ENCODE measurements around the gene DROSHA. TPM values are rescaled to one million over a fixed set of nuclear protein-coding genes. Genes with fewer than 3 reads are reported as not detected.

The DROSHA gene
- total RNA-seq, 1 experiment from 2014 or later: 162 TPM

- H3K27me3 ChIP-seq (ENCODE audit: insufficient read depth, low read depth): no peaks in the 10 kb centered on the region
- ChIA-PET CTCF (no interaction called here), POLR2A (ENCODE audit: unreplicated experiment) (no interaction called here)
- H3K9me3 ChIP-seq (ENCODE audit: insufficient read depth, low read depth): peaks cover 4% of the 10 kb centered on the region; the same call in 1 of the 2 replicates
- no peak overlapping the region for H2AFZ ChIP-seq
- H3K27ac ChIP-seq: no peak overlapping the region
- H3K36me3 ChIP-seq (ENCODE audit: low read depth): peaks cover 46% of the 10 kb centered on the region
- H3F3A ChIP-seq (ENCODE audit: insufficient read depth, low read depth): peaks cover 4% of the 10 kb centered on the region; the same call in 1 of the 2 replicates
- no peak for DNase-seq
- no peak overlapping the region for H3K4me3 ChIP-seq
- BruUV-seq (replicated peaks): no TSS peak
- H3K4me2 ChIP-seq: no peak overlapping the region
- H3K9me2 ChIP-seq (ENCODE audit: insufficient read depth): no peaks in the 10 kb centered on the region
- intact Hi-C loops (cut with micrococcal nuclease; ENCODE audit: unreplicated experiment): no loop called here
- H3K4me1 ChIP-seq (replicated peaks; ENCODE audit: insufficient read depth): no peaks in the 10 kb centered on the region
- H4K20me1 ChIP-seq (ENCODE audit: insufficient read depth): no peaks in the 10 kb centered on the region
- H3K79me2 ChIP-seq (ENCODE audit: low read depth): no peaks in the 10 kb centered on the region
- no peak for TF ChIP-seq CTCF (conservative IDR thresholded peaks at IDR 0.05)
- TF ChIP-seq EZH2 (IDR thresholded peaks at IDR 0.05; ENCODE audit: low read depth): no peak
Measured at GRCh38 chr5:31449962-31450361, 81.9 kb downstream of the DROSHA start.

- H3F3A ChIP-seq (ENCODE audit: insufficient read depth, low read depth): no peaks in the 10 kb centered on the region
- H3K27ac ChIP-seq: no peak overlapping the region
- no peak for DNase-seq
- POLR2A ChIA-PET (ENCODE audit: unreplicated experiment): no interaction called here
- intact Hi-C loops (cut with micrococcal nuclease; ENCODE audit: unreplicated experiment): no loop called here
- H3K4me2 ChIP-seq: no peak overlapping the region
- H4K20me1 ChIP-seq (ENCODE audit: insufficient read depth): no peaks in the 10 kb centered on the region
- H3K9me2 ChIP-seq (ENCODE audit: insufficient read depth): no peaks in the 10 kb centered on the region
- TF ChIP-seq CTCF (conservative IDR thresholded peaks at IDR 0.05) (no peak), EZH2 (IDR thresholded peaks at IDR 0.05; ENCODE audit: low read depth) (no peak)
- no TSS peak for BruUV-seq (replicated peaks)
- peaks cover 46% of the 10 kb centered on the region for H3K36me3 ChIP-seq (ENCODE audit: low read depth)
- peaks cover 4% of the 10 kb centered on the region; the same call in 1 of the 2 replicates for H3K9me3 ChIP-seq (ENCODE audit: insufficient read depth, low read depth)
- H3K4me3 ChIP-seq: no peak overlapping the region
- no peaks in the 10 kb centered on the region for H3K4me1 ChIP-seq (replicated peaks; ENCODE audit: insufficient read depth)
- no peaks in the 10 kb centered on the region for H3K79me2 ChIP-seq (ENCODE audit: low read depth)
- no peak overlapping the region for H2AFZ ChIP-seq
- CTCF ChIA-PET: no interaction called here
- H3K27me3 ChIP-seq (ENCODE audit: insufficient read depth, low read depth): no peaks in the 10 kb centered on the region
Measured at GRCh38 chr5:31449174-31449573, 82.7 kb downstream of the DROSHA start.

- CTCF ChIA-PET: no interaction called here
- POLR2A ChIA-PET (ENCODE audit: unreplicated experiment): no interaction called here
- BruUV-seq (replicated peaks): no TSS peak
Measured at GRCh38 chr5:31445041-31445600, 86.8 kb downstream of the DROSHA start.

More at GRCh38 chr5:31445041-31445600, 86.8 kb downstream of the DROSHA start:
- no peak for DNase-seq
- Histone ChIP-seq H3K4me3 (no peak overlapping the region), H2AFZ (no peak overlapping the region), H4K20me1 (ENCODE audit: insufficient read depth) (no peaks in the 10 kb centered on the region), H3K4me1 (replicated peaks; ENCODE audit: insufficient read depth) (no peaks in the 10 kb centered on the region), H3K9me2 (ENCODE audit: insufficient read depth) (no peaks in the 10 kb centered on the region), H3K9me3 (ENCODE audit: insufficient read depth, low read depth) (peaks cover 4% of the 10 kb centered on the region; the same call in 1 of the 2 replicates), H3F3A (ENCODE audit: insufficient read depth, low read depth) (no peaks in the 10 kb centered on the region), H3K27ac (no peak overlapping the region), H3K79me2 (ENCODE audit: low read depth) (no peaks in the 10 kb centered on the region), H3K4me2 (no peak overlapping the region), H3K36me3 (ENCODE audit: low read depth) (peaks cover 31% of the 10 kb centered on the region), H3K27me3 (ENCODE audit: insufficient read depth, low read depth) (no peaks in the 10 kb centered on the region)
- TF ChIP-seq EZH2 (IDR thresholded peaks at IDR 0.05; ENCODE audit: low read depth) (no peak), CTCF (conservative IDR thresholded peaks at IDR 0.05) (no peak)
- intact Hi-C loops (cut with micrococcal nuclease; ENCODE audit: unreplicated experiment): loop anchor here (2.0 kb wide), 1 partner anchor 16 kb away; no protein-coding TSS in a partner anchor
